Measurements from ENCODE around the gene MAP3K14. TPM values are rescaled to one million over a fixed set of nuclear protein-coding genes. Genes with fewer than 3 reads are reported as not detected.

The MAP3K14 gene
- total and polyA plus RNA-seq, 2 experiments from 2014 or later, result 2.3 to 3.0 TPM

DNA sequence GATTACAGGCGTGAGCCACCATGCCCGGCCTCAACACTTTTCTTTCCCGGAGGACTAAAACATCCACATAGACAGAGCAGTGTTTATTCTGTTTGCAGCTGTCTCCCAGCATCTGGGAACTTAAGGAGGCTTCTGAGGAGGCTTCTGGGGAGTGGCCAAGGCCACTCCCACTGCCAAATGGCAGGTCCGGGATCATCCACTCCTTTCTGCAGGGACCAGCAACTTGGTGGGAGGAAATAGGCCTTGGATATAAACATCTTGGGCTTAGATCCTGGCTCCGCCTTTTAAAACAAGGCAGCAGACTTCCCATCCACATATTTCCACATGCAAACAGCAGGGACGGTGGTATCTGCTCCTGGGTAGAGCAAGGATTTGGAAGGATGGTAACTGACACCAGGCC is 40.8 kb downstream of the MAP3K14 start:
- Histone ChIP-seq H4K20me1 (ENCODE audit: insufficient read depth, poor library complexity, severe bottlenecking) (no peaks in the 10 kb centered on the region), H3K79me2 (no peaks in the 10 kb centered on the region), H3K9me2 (replicated peaks; ENCODE audit: insufficient read depth) (no peaks in the 10 kb centered on the region), H3K9me3 (ENCODE audit: low read depth) (no peaks in the 10 kb centered on the region), H2AFZ (no peak overlapping the region), H3K36me3 (replicated peaks; ENCODE audit: insufficient read depth, low read depth) (no peaks in the 10 kb centered on the region), H3K4me3 (no peak overlapping the region), H3K4me2 (no peak overlapping the region), H3K4me1 (ENCODE audit: insufficient read depth) (peaks cover 5% of the 10 kb centered on the region), H3K27me3 (no peaks in the 10 kb centered on the region), H3K27ac (no peak overlapping the region)
- TF ChIP-seq EZH2phosphoT487 (IDR thresholded peaks at IDR 0.05; ENCODE audit: low read depth, severe bottlenecking, unreplicated experiment) (no peak), CTCF (IDR thresholded peaks at IDR 0.05; ENCODE audit: poor library complexity) (no peak), EZH2 (IDR thresholded peaks at IDR 0.05; ENCODE audit: borderline replicate concordance) (no peak)
- WGBS (ENCODE audit: low lambda C conversion rate, missing lambda C conversion rate), result 69% methylated on average over 6 of the region's 6 CpGs
- no peak for DNase-seq (ENCODE audit: low spot score)

DNA sequence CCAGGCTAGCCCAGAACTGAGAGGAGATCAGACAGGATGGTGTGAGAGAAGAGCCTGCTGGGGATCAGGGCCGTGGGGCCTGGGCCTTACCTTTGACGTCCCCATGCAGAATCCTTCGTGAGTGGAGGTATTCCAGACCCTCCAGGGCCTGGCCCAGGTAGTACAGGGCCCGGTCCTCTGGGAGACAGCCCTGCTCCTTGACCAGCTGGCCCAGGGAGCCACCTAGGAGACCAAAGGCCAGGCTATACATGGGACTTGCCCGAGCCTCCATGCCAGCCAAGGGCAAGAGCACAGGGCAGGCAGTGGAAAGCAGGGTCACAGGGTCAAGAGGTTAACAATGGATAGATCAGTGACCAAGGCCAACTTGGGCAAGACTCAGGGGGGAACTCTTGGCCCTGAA is 42.8 kb downstream of the MAP3K14 start:
- Histone ChIP-seq H3K36me3 (replicated peaks; ENCODE audit: insufficient read depth, low read depth) (no peaks in the 10 kb centered on the region), H3K4me3 (no peak overlapping the region), H3K9me2 (replicated peaks; ENCODE audit: insufficient read depth) (no peaks in the 10 kb centered on the region), H3K4me2 (no peak overlapping the region), H3K27me3 (no peaks in the 10 kb centered on the region), H3K79me2 (no peaks in the 10 kb centered on the region), H4K20me1 (ENCODE audit: insufficient read depth, poor library complexity, severe bottlenecking) (no peaks in the 10 kb centered on the region), H3K4me1 (ENCODE audit: insufficient read depth) (peaks cover 5% of the 10 kb centered on the region), H2AFZ (no peak overlapping the region), H3K9me3 (ENCODE audit: low read depth) (no peaks in the 10 kb centered on the region), H3K27ac (no peak overlapping the region)
- TF ChIP-seq EZH2phosphoT487 (IDR thresholded peaks at IDR 0.05; ENCODE audit: low read depth, severe bottlenecking, unreplicated experiment), result no peak
- TF ChIP-seq EZH2 (IDR thresholded peaks at IDR 0.05; ENCODE audit: borderline replicate concordance), result no peak
- no peak for TF ChIP-seq CTCF (IDR thresholded peaks at IDR 0.05; ENCODE audit: poor library complexity)
- 97% methylated on average over 5 of the region's 5 CpGs for WGBS (ENCODE audit: low lambda C conversion rate, missing lambda C conversion rate)
- no peak for DNase-seq (ENCODE audit: low spot score)

DNA sequence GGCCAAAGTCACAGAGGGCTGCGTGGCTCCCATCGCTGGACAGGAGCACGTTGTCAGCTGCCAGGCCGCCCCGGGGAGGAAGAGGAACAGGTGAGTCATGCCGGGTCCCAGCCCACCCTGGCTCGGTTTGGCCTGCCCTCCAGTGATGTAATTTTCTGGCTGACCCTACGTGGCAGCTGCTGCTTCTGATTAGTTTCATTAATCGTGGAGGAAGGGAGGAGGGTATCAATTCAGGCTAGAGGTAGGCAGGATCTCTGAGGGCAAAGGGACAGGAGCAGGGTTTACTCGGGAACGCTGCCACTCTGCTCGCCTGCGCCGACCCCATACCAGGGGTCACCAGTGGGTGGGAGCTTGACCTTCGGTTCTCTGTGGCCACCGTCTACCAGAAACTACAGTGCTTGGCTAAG is 43.3 kb downstream of the MAP3K14 start:
- H3K4me2 ChIP-seq, result no peak overlapping the region
- no peaks in the 10 kb centered on the region for H3K9me2 ChIP-seq (replicated peaks; ENCODE audit: insufficient read depth)
- no peaks in the 10 kb centered on the region for H3K79me2 ChIP-seq
- H3K4me1 ChIP-seq (ENCODE audit: insufficient read depth), result peaks cover 5% of the 10 kb centered on the region
- no peak overlapping the region for H3K27ac ChIP-seq
- DNase-seq (ENCODE audit: low spot score), result no peak
- H4K20me1 ChIP-seq (ENCODE audit: insufficient read depth, poor library complexity, severe bottlenecking), result no peaks in the 10 kb centered on the region
- TF ChIP-seq EZH2 (IDR thresholded peaks at IDR 0.05; ENCODE audit: borderline replicate concordance) (no peak), EZH2phosphoT487 (IDR thresholded peaks at IDR 0.05; ENCODE audit: low read depth, severe bottlenecking, unreplicated experiment) (no peak), CTCF (IDR thresholded peaks at IDR 0.05; ENCODE audit: poor library complexity) (no peak)
- WGBS (ENCODE audit: low lambda C conversion rate, missing lambda C conversion rate), result 87% methylated on average over 16 of the region's 16 CpGs
- H2AFZ ChIP-seq, result no peak overlapping the region
- no peaks in the 10 kb centered on the region for H3K36me3 ChIP-seq (replicated peaks; ENCODE audit: insufficient read depth, low read depth)
- no peak overlapping the region for H3K4me3 ChIP-seq
- H3K9me3 ChIP-seq (ENCODE audit: low read depth), result no peaks in the 10 kb centered on the region
- H3K27me3 ChIP-seq, result no peaks in the 10 kb centered on the region

- no peak overlapping the region for H3K4me3 ChIP-seq
- H3K4me2 ChIP-seq, result no peak overlapping the region
- H3K9me2 ChIP-seq (replicated peaks; ENCODE audit: insufficient read depth), result no peaks in the 10 kb centered on the region
- H3K36me3 ChIP-seq (replicated peaks; ENCODE audit: insufficient read depth, low read depth), result no peaks in the 10 kb centered on the region
- H4K20me1 ChIP-seq (ENCODE audit: insufficient read depth, poor library complexity, severe bottlenecking), result no peaks in the 10 kb centered on the region
- H3K9me3 ChIP-seq (ENCODE audit: low read depth), result no peaks in the 10 kb centered on the region
- no peak for DNase-seq (ENCODE audit: low spot score)
- H3K79me2 ChIP-seq, result no peaks in the 10 kb centered on the region
- WGBS (ENCODE audit: low lambda C conversion rate, missing lambda C conversion rate), result 96% methylated on average over 3 of the region's 3 CpGs
- no peaks in the 10 kb centered on the region for H3K27me3 ChIP-seq
- TF ChIP-seq CTCF (IDR thresholded peaks at IDR 0.05; ENCODE audit: poor library complexity) (no peak), EZH2phosphoT487 (IDR thresholded peaks at IDR 0.05; ENCODE audit: low read depth, severe bottlenecking, unreplicated experiment) (no peak), EZH2 (IDR thresholded peaks at IDR 0.05; ENCODE audit: borderline replicate concordance) (no peak)
- no peak overlapping the region for H2AFZ ChIP-seq
- H3K27ac ChIP-seq, result no peak overlapping the region
- H3K4me1 ChIP-seq (ENCODE audit: insufficient read depth), result no peaks in the 10 kb centered on the region
Measured at GRCh38 chr17:45271603-45272002, 45.2 kb downstream of the MAP3K14 start.
